GM21825 (cell line): ENCODE measurements around the gene LRRC75B.
"Not testable (repeated sequence)": the region's sequence is repeated elsewhere in the genome, so short reads cannot be mapped to it uniquely, and the experiment has no call there.

Experiments
- ATAC-seq: cut with Tn5 transposase; IDR thresholded peaks from one replicate; pipeline ENCODE4 v1.9.1; 2021; ENCODE audit warnings: mild to moderate bottlenecking, moderate library complexity; ENCODE audit not compliant: unreplicated experiment

LRRC75B gene

GRCh38 chr22:24592851-24593558, at the start of gene LRRC75B:
TSS of gene LRRC75B (minus strand) at chr22:24593073. CDS start at chr22:24593039, 34 bp downstream.
- ATAC-seq: peak; percentile 51

- ATAC-seq: not testable (repeated sequence)
Observed at GRCh38 chr22:24642307-24642706, 49.4 kb upstream of the LRRC75B start.

- ATAC-seq: not testable (repeated sequence)
Observed at GRCh38 chr22:24636513-24636912, 43.6 kb upstream of the LRRC75B start.

- ATAC-seq: not testable (repeated sequence)
Observed at GRCh38 chr22:24634776-24635389, 42.0 kb upstream of the LRRC75B start.

GRCh38 chr22:24633231-24634023, 40.6 kb upstream of the LRRC75B start:
- not testable (repeated sequence) for ATAC-seq

- not testable (repeated sequence) for ATAC-seq
Observed at GRCh38 chr22:24632642-24633041, 39.8 kb upstream of the LRRC75B start.

GRCh38 chr22:24631430-24632122, 38.7 kb upstream of the LRRC75B start:
- ATAC-seq: not testable (repeated sequence)

GRCh38 chr22:24630812-24631427, 38.0 kb upstream of the LRRC75B start:
- ATAC-seq: not testable (repeated sequence)

- ATAC-seq: not testable (repeated sequence)
Observed at GRCh38 chr22:24629069-24629468, 36.2 kb upstream of the LRRC75B start.

GRCh38 chr22:24627911-24628310, 35.0 kb upstream of the LRRC75B start:
- ATAC-seq: not testable (repeated sequence)

- not testable (repeated sequence) for ATAC-seq
Observed at GRCh38 chr22:24622596-24622995, 29.7 kb upstream of the LRRC75B start.

- ATAC-seq: not testable (repeated sequence)
Observed at GRCh38 chr22:24621244-24621643, 28.4 kb upstream of the LRRC75B start.

- ATAC-seq: not testable (repeated sequence)
Observed at GRCh38 chr22:24614794-24615193, 21.9 kb upstream of the LRRC75B start.

- ATAC-seq: not testable (repeated sequence)
Observed at GRCh38 chr22:24609888-24610287, 17.0 kb upstream of the LRRC75B start.

- ATAC-seq: not testable (repeated sequence)
Observed at GRCh38 chr22:24608327-24608726, 15.5 kb upstream of the LRRC75B start.

GRCh38 chr22:24607429-24607983, 14.6 kb upstream of the LRRC75B start:
- ATAC-seq: not testable (repeated sequence)

GRCh38 chr22:24606340-24606739, 13.5 kb upstream of the LRRC75B start:
- ATAC-seq: not testable (repeated sequence)

- ATAC-seq: not testable (repeated sequence)
Observed at GRCh38 chr22:24603770-24604629, 11.1 kb upstream of the LRRC75B start.
